NT2/D1 (cell line): ENCODE results near the gene ABCC9.
"Not testable (repeated sequence)": the region's sequence is repeated elsewhere in the genome, so short reads cannot be mapped to it uniquely, and the experiment has no call there.

Source experiments
- DNase-seq: peaks from one replicate; pipeline ENCODE4 v3.0.0-alpha.2; 2011; ENCODE audit warnings: low read depth, low spot score
- H3K27me3 ChIP-seq: 2 replicates; pipeline ENCODE4 v1.6.0; 2011; ENCODE audit warnings: mild to moderate bottlenecking; ENCODE audit not compliant: insufficient read length, insufficient read depth
- H3K36me3 ChIP-seq: 2 replicates; pipeline ENCODE4 v1.6.1; 2011; ENCODE audit warnings: mild to moderate bottlenecking, low read length, mixed read lengths; ENCODE audit not compliant: insufficient read depth, insufficient read length
- H3K4me1 ChIP-seq: 2 replicates; pipeline ENCODE4 v1.5.1; 2011; ENCODE audit not compliant: insufficient read depth, insufficient read length
- H3K4me3 ChIP-seq: 2 replicates; pipeline ENCODE4 v1.5.1; 2011; ENCODE audit warnings: low read depth; ENCODE audit not compliant: insufficient read length
- H3K9ac ChIP-seq: 2 replicates; pipeline ENCODE4 v1.6.0; 2011; ENCODE audit warnings: low read depth; ENCODE audit not compliant: insufficient read length
- H3K9me3 ChIP-seq: 2 replicates; pipeline ENCODE4 v1.5.1; 2011; ENCODE audit warnings: mild to moderate bottlenecking, low read length; ENCODE audit not compliant: insufficient read depth
- SUZ12 ChIP-seq: IDR thresholded peaks from 2 replicates; pipeline ENCODE4 v1.6.1; 2011; ENCODE audit not compliant: insufficient read length, insufficient read depth; ENCODE audit errors: extremely low read depth
- YY1 ChIP-seq: IDR thresholded peaks from 2 replicates; pipeline ENCODE4 v1.6.1; 2011; ENCODE audit not compliant: insufficient read length, insufficient read depth
- ZNF274 ChIP-seq: IDR thresholded peaks from 2 replicates; pipeline ENCODE4 v1.6.1; 2011; ENCODE audit warnings: mild to moderate bottlenecking, low read depth, low read length

Gene ABCC9

GRCh38 chr12:21815306-21816062 is 125.7 kb downstream of the ABCC9 start:
- Histone ChIP-seq H3K27me3 (no peaks in the 10 kb centered on the region), H3K36me3 (no peaks in the 10 kb centered on the region), H3K4me3 (no peak overlapping the region), H3K9me3 (no peaks in the 10 kb centered on the region), H3K4me1 (no peaks in the 10 kb centered on the region), H3K9ac (no peak overlapping the region)
- no peak for TF ChIP-seq SUZ12
- TF ChIP-seq ZNF274, result no peak
- TF ChIP-seq YY1, result no peak
- DNase-seq, result no peak

- Histone ChIP-seq H3K4me3 (no peak overlapping the region), H3K9ac (no peak overlapping the region), H3K27me3 (no peaks in the 10 kb centered on the region), H3K9me3 (no peaks in the 10 kb centered on the region), H3K36me3 (no peaks in the 10 kb centered on the region), H3K4me1 (no peaks in the 10 kb centered on the region)
- no peak for TF ChIP-seq SUZ12
- no peak for TF ChIP-seq ZNF274
- no peak for TF ChIP-seq YY1
- DNase-seq, result no peak
Observed at GRCh38 chr12:21814814-21815213, 126.4 kb downstream of the ABCC9 start.

GRCh38 chr12:21814327-21814726 is 126.9 kb downstream of the ABCC9 start:
- DNase-seq, result no peak
- Histone ChIP-seq H3K9me3 (no peaks in the 10 kb centered on the region), H3K36me3 (no peaks in the 10 kb centered on the region), H3K4me1 (no peaks in the 10 kb centered on the region), H3K27me3 (no peaks in the 10 kb centered on the region), H3K9ac (no peak overlapping the region), H3K4me3 (no peak overlapping the region)
- TF ChIP-seq SUZ12, result no peak
- no peak for TF ChIP-seq YY1
- no peak for TF ChIP-seq ZNF274

- no peak overlapping the region for H3K4me3 ChIP-seq
- no peaks in the 10 kb centered on the region for H3K4me1 ChIP-seq
- no peaks in the 10 kb centered on the region for H3K9me3 ChIP-seq
- H3K27me3 ChIP-seq, result no peaks in the 10 kb centered on the region
- no peaks in the 10 kb centered on the region for H3K36me3 ChIP-seq
- TF ChIP-seq ZNF274 (no peak), SUZ12 (no peak), YY1 (no peak)
- DNase-seq, result no peak
- H3K9ac ChIP-seq, result no peak overlapping the region
Observed at GRCh38 chr12:21813751-21814150, 127.5 kb downstream of the ABCC9 start.

GRCh38 chr12:21813125-21813524 is 128.1 kb downstream of the ABCC9 start:
- Histone ChIP-seq H3K4me1 (no peaks in the 10 kb centered on the region), H3K4me3 (no peak overlapping the region), H3K27me3 (no peaks in the 10 kb centered on the region), H3K9ac (no peak overlapping the region), H3K36me3 (no peaks in the 10 kb centered on the region), H3K9me3 (no peaks in the 10 kb centered on the region)
- TF ChIP-seq ZNF274 (no peak), YY1 (no peak), SUZ12 (no peak)
- DNase-seq, result no peak

- H3K27me3 ChIP-seq, DNase-seq, H3K9ac ChIP-seq, H3K9me3 ChIP-seq, H3K36me3 ChIP-seq, H3K4me1 ChIP-seq, H3K4me3 ChIP-seq: not testable (repeated sequence)
Observed at GRCh38 chr12:21812340-21812739, 128.9 kb downstream of the ABCC9 start.

GRCh38 chr12:21809100-21809499 is 132.1 kb downstream of the ABCC9 start:
- no peaks in the 10 kb centered on the region for H3K36me3 ChIP-seq
- H3K4me3 ChIP-seq, result no peak overlapping the region
- H3K9me3 ChIP-seq, result no peaks in the 10 kb centered on the region
- TF ChIP-seq SUZ12, result no peak
- no peaks in the 10 kb centered on the region for H3K27me3 ChIP-seq
- H3K9ac ChIP-seq, result no peak overlapping the region
- H3K4me1 ChIP-seq, result no peaks in the 10 kb centered on the region
- no peak for DNase-seq
